OCI-LY7 (cell line): Measurements from ENCODE around the gene SEMA4D. TPM values are rescaled to one million over a fixed set of nuclear protein-coding genes. Genes with fewer than 3 reads are reported as not detected.
"Not testable (repeated sequence)": the region's sequence is repeated elsewhere in the genome, so short reads cannot be mapped to it uniquely, and the experiment has no call there.

Experiments
- BruUV-seq: library from RNA; stranded (reverse); fragments of 400-500 nt; replicated peaks from 2 replicates; lab custom pipeline; 2021; lab: Mats Ljungman, UMichigan
- CTCF ChIA-PET: fragments of 300-600 bp; sonication (Branson Sonifier 250); formaldehyde crosslinking; loops from one replicate; lab custom pipeline; 2022; ENCODE audit warnings: antibody characterized with exemption; ENCODE audit not compliant: unreplicated experiment; lab: Charles Lee
- POLR2A ChIA-PET: fragments of 300-600 bp; sonication (Branson Sonifier 250); formaldehyde crosslinking; loops from one replicate; lab custom pipeline; 2022; ENCODE audit warnings: antibody characterized with exemption; lab: Charles Lee
- DNase-seq: peaks from one replicate; pipeline ENCODE4 v3.0.0-alpha.2; 2015; ENCODE audit warnings: low spot score
- H2AFZ ChIP-seq: fragments of 200-600 bp; sonication (generic), shearing (Covaris generic); 2 replicates; pipeline ENCODE4 v1.6.1; 2014; ENCODE audit warnings: mild to moderate bottlenecking, antibody characterized with exemption, low read length, moderate library complexity
- H3K27ac ChIP-seq: fragments of 200-600 bp; sonication (generic); 2 replicates; pipeline ENCODE4 v1.5.1; 2014; ENCODE audit warnings: mixed run types, low read depth, mild to moderate bottlenecking, moderate library complexity, low read length, inconsistent platforms; ENCODE audit not compliant: poor library complexity, severe bottlenecking
- H3K36me3 ChIP-seq: fragments of 200-600 bp; sonication (generic); 2 replicates; pipeline ENCODE4 v1.6.1; 2014; ENCODE audit warnings: mild to moderate bottlenecking, antibody characterized with exemption, low read length, moderate library complexity, mixed read lengths; ENCODE audit not compliant: insufficient read depth
- H3K4me1 ChIP-seq: fragments of 200-600 bp; sonication (generic); 2 replicates; pipeline ENCODE4 v1.5.1; 2014; ENCODE audit warnings: mild to moderate bottlenecking, low read length; ENCODE audit not compliant: insufficient read depth, poor library complexity, severe bottlenecking
- H3K4me2 ChIP-seq: fragments of 200-600 bp; sonication (generic); 2 replicates; pipeline ENCODE4 v1.6.1; 2014; ENCODE audit warnings: mild to moderate bottlenecking, low read length
- H3K4me3 ChIP-seq: fragments of 200-600 bp; sonication (generic); 2 replicates; pipeline ENCODE4 v1.5.1; 2014; ENCODE audit warnings: mild to moderate bottlenecking, low read depth, low read length; ENCODE audit not compliant: poor library complexity, severe bottlenecking
- H3K79me2 ChIP-seq: fragments of 200-600 bp; sonication (generic); 2 replicates; pipeline ENCODE4 v1.6.1; 2016; ENCODE audit warnings: low read depth, mild to moderate bottlenecking, low read length, moderate library complexity, mixed read lengths; ENCODE audit not compliant: insufficient read depth
- H3K9me2 ChIP-seq: fragments of 200-600 bp; sonication (generic); 2 replicates; pipeline ENCODE4 v1.6.1; 2016; ENCODE audit warnings: mild to moderate bottlenecking, low read length, mixed read lengths; ENCODE audit not compliant: insufficient read depth
- H3K9me3 ChIP-seq: fragments of 200-600 bp; sonication (generic); 2 replicates; pipeline ENCODE4 v1.6.1; 2014; ENCODE audit warnings: mild to moderate bottlenecking, mixed run types, low read length, mixed read lengths
- H4K20me1 ChIP-seq: fragments of 200-600 bp; sonication (generic); 2 replicates; pipeline ENCODE4 v1.6.1; 2014; ENCODE audit warnings: mild to moderate bottlenecking, antibody characterized with exemption, low read length, moderate library complexity, mixed read lengths; ENCODE audit not compliant: insufficient read depth
- CTCF ChIP-seq: fragments of 200-600 bp; sonication (generic); conservative IDR thresholded peaks from 2 replicates; pipeline ENCODE4 v1.5.1; 2014; ENCODE audit warnings: mild to moderate bottlenecking, antibody characterized with exemption, low read length, moderate library complexity, mixed read lengths
- EZH2phosphoT487 ChIP-seq: fragments of 200-600 bp; sonication (generic); IDR thresholded peaks from 2 replicates; pipeline ENCODE4 v1.6.1; 2018; ENCODE audit warnings: low read depth, borderline replicate concordance, mild to moderate bottlenecking, mixed run types, antibody characterized with exemption, low read length, moderate library complexity, mixed read lengths
- intact Hi-C: fragments of 100-400 bp; cut with micrococcal nuclease; formaldehyde crosslinking; loops from one replicate; pipeline ENCODE4 v1.10.0; 2022; ENCODE audit not compliant: unreplicated experiment
- total RNA-seq, 2 experiments: library from RNA; depleted of rRNA in 1 of 2; stranded (reverse); fragments of >200 nt in 1 of 2; shearing (Covaris generic) in 1 of 2; gene quantifications; 2 replicates each; pipeline ENCODE4 v1.2.3, GENCODE V29; 2014 to 2022

Gene SEMA4D
- total RNA-seq, 2 experiments from 2014 or later: 28.5 to 60.5 TPM

- Histone ChIP-seq H3K4me2 (peak overlapping the region; percentile 16; the same call in 1 of the 2 replicates), H3K4me3 (no peak overlapping the region), H2AFZ (no peak overlapping the region), H3K27ac (no peak overlapping the region), H3K79me2 (peaks cover 25% of the 10 kb centered on the region; the same call in 1 of the 2 replicates), H3K4me1 (peaks cover 56% of the 10 kb centered on the region), H4K20me1 (no peaks in the 10 kb centered on the region), H3K9me2 (no peaks in the 10 kb centered on the region), H3K36me3 (peaks cover 7% of the 10 kb centered on the region), H3K9me3 (no peaks in the 10 kb centered on the region)
- no TSS peak for BruUV-seq
- DNase-seq: no peak
- intact Hi-C loops: loop anchor here (5.0 kb wide), 1 partner anchor 54 kb away; no protein-coding TSS in a partner anchor
- TF ChIP-seq EZH2phosphoT487 (no peak), CTCF (no peak)
- CTCF ChIA-PET: no interaction called here
- POLR2A ChIA-PET: no interaction called here
Observed at GRCh38 chr9:89481538-89481915, 16.4 kb downstream of the SEMA4D start.

GRCh38 chr9:89480825-89481537, 16.9 kb downstream of the SEMA4D start:
- peak; percentile 41 for DNase-seq
- intact Hi-C loops: loop anchor here (5.0 kb wide), 1 partner anchor 54 kb away; no protein-coding TSS in a partner anchor
- H3K79me2 ChIP-seq: peaks cover 20% of the 10 kb centered on the region; the same call in 1 of the 2 replicates
- no peaks in the 10 kb centered on the region for H3K9me3 ChIP-seq
- CTCF ChIA-PET: no interaction called here
- H3K4me3 ChIP-seq: no peak overlapping the region
- peaks cover 7% of the 10 kb centered on the region for H3K36me3 ChIP-seq
- TF ChIP-seq CTCF (no peak), EZH2phosphoT487 (no peak)
- BruUV-seq: no TSS peak
- no peaks in the 10 kb centered on the region for H4K20me1 ChIP-seq
- no peak overlapping the region for H2AFZ ChIP-seq
- peak overlapping the region; percentile 16; the same call in 1 of the 2 replicates for H3K4me2 ChIP-seq
- POLR2A ChIA-PET: no interaction called here
- H3K9me2 ChIP-seq: no peaks in the 10 kb centered on the region
- peaks cover 50% of the 10 kb centered on the region for H3K4me1 ChIP-seq
- H3K27ac ChIP-seq: no peak overlapping the region

- H4K20me1 ChIP-seq, CTCF ChIA-PET, H3K9me2 ChIP-seq, DNase-seq, H3K4me2 ChIP-seq, H2AFZ ChIP-seq, H3K36me3 ChIP-seq, BruUV-seq, H3K9me3 ChIP-seq, H3K4me3 ChIP-seq, POLR2A ChIA-PET, H3K27ac ChIP-seq: not testable (repeated sequence)
- intact Hi-C loops: loop anchor here (5.0 kb wide), 1 partner anchor 53 kb away; no protein-coding TSS in a partner anchor
- Histone ChIP-seq H3K79me2 (peaks cover 18% of the 10 kb centered on the region; the same call in 1 of the 2 replicates), H3K4me1 (peaks cover 46% of the 10 kb centered on the region)
Observed at GRCh38 chr9:89480372-89480771, 17.5 kb downstream of the SEMA4D start.

- Histone ChIP-seq H3K79me2 (peaks cover 13% of the 10 kb centered on the region; the same call in 1 of the 2 replicates), H3K4me1 (peaks cover 39% of the 10 kb centered on the region)
- DNase-seq: not testable (repeated sequence)
Observed at GRCh38 chr9:89479669-89480011, 18.3 kb downstream of the SEMA4D start.

More at GRCh38 chr9:89479669-89480011, 18.3 kb downstream of the SEMA4D start:
- H3K9me3 ChIP-seq, H3K4me2 ChIP-seq, CTCF ChIA-PET, H3K27ac ChIP-seq, H3K36me3 ChIP-seq, H3K9me2 ChIP-seq, H3K4me3 ChIP-seq, BruUV-seq, H2AFZ ChIP-seq, H4K20me1 ChIP-seq: not testable (repeated sequence)
- POLR2A ChIA-PET: interaction anchor here (0.6 kb wide), 1 partner anchor 152 kb away, joined by 4 read pairs; no protein-coding TSS in a partner anchor
- intact Hi-C loops: loop anchor here (5.0 kb wide), 1 partner anchor 52 kb away; no protein-coding TSS in a partner anchor
